ENCODE measurements around the gene PER1.

PER1 gene

DNA sequence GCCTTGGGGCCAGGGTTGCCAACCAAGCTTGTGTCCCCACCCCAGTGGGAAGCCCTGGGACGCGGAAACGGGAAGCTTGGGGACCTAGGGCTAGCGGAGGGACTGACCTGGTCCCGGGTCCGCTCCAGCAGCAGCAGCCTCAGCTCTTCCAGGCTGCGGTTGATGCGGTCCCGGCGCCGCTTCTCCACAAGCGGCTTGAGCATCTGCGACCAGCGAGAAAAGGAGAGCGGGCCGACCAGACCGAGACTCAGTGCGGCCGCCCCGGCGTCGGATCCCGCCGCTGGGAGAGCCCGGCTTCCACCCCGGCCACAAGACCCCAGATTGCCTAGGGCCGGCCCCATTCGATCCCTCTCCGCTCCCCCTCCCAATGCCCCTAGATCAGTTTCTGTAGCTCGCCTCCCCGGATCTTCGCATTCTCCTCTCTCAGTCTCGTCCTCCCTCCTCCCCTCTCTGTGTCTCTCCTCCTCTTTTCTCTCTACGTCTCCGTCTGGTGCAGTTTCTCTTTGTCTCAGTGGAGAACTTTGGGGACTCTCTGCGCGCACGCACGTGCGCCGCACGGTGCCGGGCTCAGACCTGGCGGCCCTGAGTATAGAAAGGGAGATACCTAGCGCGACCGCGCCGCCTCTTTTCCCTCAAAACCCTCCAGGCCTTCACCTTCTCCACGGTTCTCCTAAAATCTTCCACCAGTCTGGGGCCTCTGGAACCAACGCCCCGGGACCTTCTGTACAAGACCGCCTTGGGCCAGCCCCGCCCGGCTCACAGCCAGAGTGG, 29.1 kb downstream of the PER1 start:
- Histone ChIP-seq H3K4me3 (ENCODE audit: low read length in 2 of 2) (peak overlapping the region; percentile 52 to 86), H3K36me3 (ENCODE audit: control insufficient read depth in 2 of 2, insufficient read depth in 2 of 2, low read length in 2 of 2) (no peaks in the 10 kb centered on the region), H3K27ac (ENCODE audit: low read length) (no peak overlapping the region)

DNA sequence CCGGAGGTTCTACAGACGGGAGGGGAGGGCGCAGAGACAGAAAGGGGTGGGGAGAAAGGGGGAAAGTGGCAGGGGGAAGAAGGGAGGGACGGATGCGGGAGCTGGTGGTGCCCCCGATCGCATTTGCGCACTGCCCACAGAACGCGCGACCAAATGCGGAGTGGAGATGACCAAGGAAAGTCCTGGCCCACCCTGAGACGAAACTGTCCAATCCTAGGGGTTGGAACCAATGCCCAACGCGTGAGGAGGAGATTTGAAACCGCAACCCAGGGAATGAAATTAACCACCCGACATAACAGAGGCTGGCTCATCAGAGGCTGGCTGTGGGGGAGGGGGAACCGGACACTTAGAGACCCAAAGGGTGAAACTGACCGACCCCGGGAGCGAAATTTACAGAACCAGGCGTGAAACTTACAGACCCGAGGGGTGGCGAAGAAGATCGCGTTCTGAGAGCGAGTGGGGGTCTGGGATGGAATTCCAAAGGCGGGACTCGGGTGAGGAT, 29.7 kb downstream of the PER1 start:
- peaks cover 74% of the 10 kb centered on the region for H3K4me1 ChIP-seq (ENCODE audit: control insufficient read depth, insufficient read depth, low read length)
- H3K4me3 ChIP-seq (ENCODE audit: low read length in 2 of 2) = peak overlapping the region; percentile 52 to 86
- no peak overlapping the region for H3K27ac ChIP-seq (ENCODE audit: low read length)
- no peaks in the 10 kb centered on the region for H3K9me3 ChIP-seq (ENCODE audit: control insufficient read depth in 2 of 2, low read length in 2 of 2)
- H3K9ac ChIP-seq (ENCODE audit: low read length in 2 of 2) = no peak overlapping the region
- no peaks in the 10 kb centered on the region for H3K36me3 ChIP-seq (ENCODE audit: control insufficient read depth in 2 of 2, insufficient read depth in 2 of 2, low read length in 2 of 2)
- peaks cover 47 to 56% of the 10 kb centered on the region in 2 donors for H3K27me3 ChIP-seq (ENCODE audit: control insufficient read depth in 1 of 2, insufficient read depth in 2 of 2, low read length in 2 of 2)

More for the DNA sequence above, 29.1 kb downstream of the PER1 start:
- peaks cover 42 to 51% of the 10 kb centered on the region in 2 donors for H3K27me3 ChIP-seq (ENCODE audit: control insufficient read depth in 1 of 2, insufficient read depth in 2 of 2, low read length in 2 of 2)
- peaks cover 67% of the 10 kb centered on the region for H3K4me1 ChIP-seq (ENCODE audit: control insufficient read depth, insufficient read depth, low read length)
- no peak overlapping the region for H3K9ac ChIP-seq (ENCODE audit: low read length in 2 of 2)
- no peaks in the 10 kb centered on the region for H3K9me3 ChIP-seq (ENCODE audit: control insufficient read depth in 2 of 2, low read length in 2 of 2)

DNA sequence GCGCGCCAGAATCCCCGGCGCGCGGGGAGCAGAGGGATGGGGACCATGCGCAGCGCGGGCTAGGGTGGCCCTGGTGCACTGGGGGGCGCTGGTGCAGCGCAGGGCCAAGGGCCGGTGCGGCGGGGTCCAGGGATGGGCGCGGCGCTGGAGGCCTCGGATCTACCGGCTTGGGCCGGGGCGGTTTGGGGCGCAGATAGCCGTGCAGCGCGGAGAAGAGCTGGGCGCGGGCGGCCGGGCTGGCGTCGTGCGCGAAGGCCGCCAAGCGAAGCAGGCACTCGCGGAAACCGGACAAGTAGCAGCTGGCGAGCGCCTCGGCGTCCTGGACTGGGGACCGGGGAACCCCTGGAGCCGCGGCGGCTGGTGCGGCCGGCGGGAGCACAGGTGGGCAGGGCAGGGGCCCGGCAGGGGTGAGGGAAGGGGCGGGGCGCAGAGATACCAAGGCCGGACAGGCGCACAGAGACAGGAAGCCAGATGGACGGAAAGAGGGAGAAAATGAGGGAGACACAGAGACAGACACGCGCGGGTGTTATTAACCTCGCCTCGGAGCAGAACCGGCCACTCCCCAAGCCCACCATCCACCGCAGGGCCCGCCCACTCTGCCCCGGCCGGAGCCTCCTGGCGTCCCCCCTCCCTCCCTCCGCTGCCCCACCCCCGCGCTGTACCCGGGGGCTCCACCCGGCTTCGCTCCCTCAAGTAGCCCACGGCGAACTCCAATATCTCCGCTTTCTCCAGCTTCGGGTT, 30.4 kb downstream of the PER1 start:
- Histone ChIP-seq H3K4me3 (ENCODE audit: low read length in 2 of 2) (peak overlapping the region; percentile 52 to 86), H3K27ac (ENCODE audit: low read length) (no peak overlapping the region), H3K27me3 (ENCODE audit: control insufficient read depth in 1 of 2, insufficient read depth in 2 of 2, low read length in 2 of 2) (peaks cover 48 to 60% of the 10 kb centered on the region in 2 donors), H3K4me1 (ENCODE audit: control insufficient read depth, insufficient read depth, low read length) (peaks cover 73% of the 10 kb centered on the region), H3K9me3 (ENCODE audit: control insufficient read depth in 2 of 2, low read length in 2 of 2) (no peaks in the 10 kb centered on the region), H3K36me3 (ENCODE audit: control insufficient read depth in 2 of 2, insufficient read depth in 2 of 2, low read length in 2 of 2) (no peaks in the 10 kb centered on the region), H3K9ac (ENCODE audit: low read length in 2 of 2) (no peak overlapping the region)

DNA sequence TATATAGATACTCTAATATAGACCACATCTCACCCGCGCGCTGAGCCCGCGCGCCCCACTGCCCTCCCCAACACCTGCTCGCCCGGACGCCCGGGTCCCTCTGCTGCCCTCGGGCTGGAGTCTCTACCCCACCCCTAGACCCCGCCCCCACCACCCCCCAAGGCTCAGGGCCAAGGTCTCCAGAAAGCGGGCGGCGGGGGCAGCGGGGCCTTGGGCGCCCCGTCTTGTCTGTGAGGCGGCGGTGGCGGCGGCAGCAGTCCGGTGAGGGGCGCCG, 30.9 kb downstream of the PER1 start:
- H3K9ac ChIP-seq (ENCODE audit: low read length in 2 of 2) = no peak overlapping the region
- peak overlapping the region in 1 of 2 donors; percentile 68 for H3K4me3 ChIP-seq (ENCODE audit: low read length in 2 of 2)
- no peak overlapping the region for H3K27ac ChIP-seq (ENCODE audit: low read length)
- H3K4me1 ChIP-seq (ENCODE audit: control insufficient read depth, insufficient read depth, low read length) = peaks cover 70% of the 10 kb centered on the region
- no peaks in the 10 kb centered on the region for H3K36me3 ChIP-seq (ENCODE audit: control insufficient read depth in 2 of 2, insufficient read depth in 2 of 2, low read length in 2 of 2)
- peaks cover 53 to 65% of the 10 kb centered on the region in 2 donors for H3K27me3 ChIP-seq (ENCODE audit: control insufficient read depth in 1 of 2, insufficient read depth in 2 of 2, low read length in 2 of 2)
- H3K9me3 ChIP-seq (ENCODE audit: control insufficient read depth in 2 of 2, low read length in 2 of 2) = no peaks in the 10 kb centered on the region

DNA sequence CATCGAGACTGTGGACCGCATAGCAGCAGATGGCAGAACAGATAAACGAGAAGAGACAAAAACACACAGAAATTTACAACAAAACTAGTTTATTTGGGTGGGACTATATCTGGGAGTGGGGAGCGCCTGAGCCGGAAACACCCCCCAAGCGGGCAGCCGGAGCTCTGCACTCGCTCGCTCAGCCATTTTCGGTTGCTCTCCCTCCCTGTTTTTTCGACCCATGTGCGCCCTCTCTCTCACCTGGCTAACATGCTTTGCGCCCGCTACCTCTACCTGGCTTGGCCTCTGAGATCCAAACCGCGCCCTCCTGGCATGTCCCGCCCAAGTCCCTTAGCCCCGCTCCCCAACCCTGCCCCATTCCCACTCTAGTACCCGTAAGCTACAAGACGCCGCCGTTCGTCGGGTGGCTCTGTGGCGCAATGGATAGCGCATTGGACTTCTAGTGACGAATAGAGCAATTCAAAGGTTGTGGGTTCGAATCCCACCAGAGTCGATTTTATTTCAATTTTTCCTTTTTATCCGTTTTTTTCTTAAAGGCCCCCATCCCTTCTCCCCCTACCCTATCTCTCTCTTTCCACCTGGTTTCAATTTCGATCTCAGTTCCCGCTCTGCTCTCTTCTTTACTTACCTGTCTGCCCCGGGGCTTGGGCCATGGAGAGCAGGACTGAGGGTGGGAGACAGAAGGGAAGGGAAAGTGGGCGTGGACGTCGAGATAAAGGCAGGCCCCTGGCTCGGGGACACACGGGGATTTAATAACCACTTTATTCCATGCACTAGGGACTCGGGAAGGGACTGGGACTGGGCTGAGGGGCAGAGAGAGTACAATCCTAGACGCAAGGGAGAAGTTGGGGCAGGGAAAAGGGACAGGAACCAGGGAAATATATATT, 31.4 kb downstream of the PER1 start:
- no peaks in the 10 kb centered on the region for H3K9me3 ChIP-seq (ENCODE audit: control insufficient read depth in 2 of 2, low read length in 2 of 2)
- H3K9ac ChIP-seq (ENCODE audit: low read length in 2 of 2) = no peak overlapping the region
- no peaks in the 10 kb centered on the region for H3K36me3 ChIP-seq (ENCODE audit: control insufficient read depth in 2 of 2, insufficient read depth in 2 of 2, low read length in 2 of 2)
- no peak overlapping the region for H3K27ac ChIP-seq (ENCODE audit: low read length)
- H3K27me3 ChIP-seq (ENCODE audit: control insufficient read depth in 1 of 2, insufficient read depth in 2 of 2, low read length in 2 of 2) = peaks cover 58 to 69% of the 10 kb centered on the region in 2 donors
- peaks cover 70% of the 10 kb centered on the region for H3K4me1 ChIP-seq (ENCODE audit: control insufficient read depth, insufficient read depth, low read length)
- peak overlapping the region; percentile 13 to 57 for H3K4me3 ChIP-seq (ENCODE audit: low read length in 2 of 2)

DNA sequence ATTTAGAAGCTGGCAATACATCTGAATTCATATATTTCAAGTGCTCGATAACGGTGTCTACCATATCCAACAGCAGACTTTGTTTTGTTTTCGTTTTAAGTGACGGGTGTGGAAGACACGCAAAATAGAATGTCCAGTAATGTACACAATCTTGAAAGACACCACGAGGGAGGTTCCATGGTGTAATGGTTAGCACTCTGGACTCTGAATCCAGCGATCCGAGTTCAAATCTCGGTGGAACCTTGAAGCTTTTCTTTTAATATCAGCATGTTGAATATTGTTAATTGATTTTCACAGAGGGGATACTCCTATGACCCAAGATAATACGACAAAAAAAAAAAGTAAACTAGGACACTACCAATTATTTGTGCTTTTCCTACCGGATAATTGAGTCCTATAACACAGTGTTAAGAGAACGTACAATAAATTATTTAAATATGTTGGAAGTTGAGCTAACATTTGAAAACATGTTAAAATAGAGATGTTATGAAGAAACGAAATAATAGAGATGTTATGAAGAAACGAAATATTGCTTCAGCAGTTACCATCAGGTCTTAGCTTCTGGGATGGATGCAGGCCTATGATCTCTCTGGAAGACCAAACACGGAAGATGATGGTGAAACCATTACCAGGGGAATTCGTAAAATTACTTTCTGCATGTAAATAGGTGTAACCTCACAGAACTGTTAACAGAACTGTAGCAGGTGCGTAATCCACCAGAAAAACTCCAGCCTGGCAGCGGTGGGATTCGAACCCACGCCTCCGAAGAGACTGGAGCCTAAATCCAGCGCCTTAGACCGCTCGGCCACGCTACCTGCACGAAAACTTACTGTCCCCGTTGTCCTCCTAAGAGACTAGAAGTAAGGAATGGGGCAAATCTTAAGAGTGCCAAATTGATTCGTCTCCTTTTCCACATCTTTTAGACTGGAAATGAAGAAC, 32.4 kb downstream of the PER1 start:
- Histone ChIP-seq H3K4me3 (ENCODE audit: low read length in 2 of 2) (peak overlapping the region; percentile 13 to 83), H3K27ac (ENCODE audit: low read length) (no peak overlapping the region), H3K9me3 (ENCODE audit: control insufficient read depth in 2 of 2, low read length in 2 of 2) (no peaks in the 10 kb centered on the region), H3K4me1 (ENCODE audit: control insufficient read depth, insufficient read depth, low read length) (peaks cover 62% of the 10 kb centered on the region), H3K9ac (ENCODE audit: low read length in 2 of 2) (peak overlapping the region in 1 of 2 donors; percentile 29), H3K27me3 (ENCODE audit: control insufficient read depth in 1 of 2, insufficient read depth in 2 of 2, low read length in 2 of 2) (peaks cover 64 to 68% of the 10 kb centered on the region in 2 donors), H3K36me3 (ENCODE audit: control insufficient read depth in 2 of 2, insufficient read depth in 2 of 2, low read length in 2 of 2) (no peaks in the 10 kb centered on the region)

DNA sequence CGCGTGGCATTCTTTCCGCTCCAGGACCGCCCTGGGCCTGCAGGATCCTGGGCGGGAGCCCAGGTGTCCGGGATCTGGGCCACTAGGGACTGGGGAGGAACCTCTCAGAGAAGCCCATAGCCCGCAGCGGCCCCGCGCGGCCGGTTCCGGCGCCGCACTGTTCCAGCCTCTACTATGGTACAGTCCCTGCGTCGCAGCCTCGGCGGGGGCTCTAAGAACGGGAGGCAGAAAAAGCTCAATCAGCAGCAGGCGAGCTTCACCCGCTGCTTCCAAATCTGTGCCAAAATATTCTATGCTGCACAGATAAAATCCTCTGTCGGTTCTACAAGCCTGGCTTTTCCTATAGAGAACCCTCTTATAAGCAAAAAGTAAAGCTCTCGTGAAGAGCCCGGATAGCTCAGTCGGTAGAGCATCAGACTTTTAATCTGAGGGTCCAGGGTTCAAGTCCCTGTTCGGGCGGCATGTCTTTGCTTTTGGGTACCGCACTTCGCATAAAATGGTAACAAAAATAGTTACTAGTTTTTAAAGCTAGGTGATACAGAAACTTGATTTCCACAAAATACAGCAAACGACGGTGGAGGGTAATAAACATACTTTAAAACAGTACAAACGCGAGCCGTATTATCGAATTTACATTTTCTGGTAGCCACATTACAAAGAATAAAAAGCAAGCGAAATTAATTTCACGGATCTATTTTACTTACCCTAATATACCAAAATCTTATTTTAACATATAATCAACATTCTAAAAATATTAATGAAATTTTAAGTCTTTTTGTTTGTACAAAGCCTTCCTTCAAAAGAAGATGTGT, 33.2 kb downstream of the PER1 start:
- Histone ChIP-seq H3K36me3 (ENCODE audit: control insufficient read depth in 2 of 2, insufficient read depth in 2 of 2, low read length in 2 of 2) (no peaks in the 10 kb centered on the region), H3K4me1 (ENCODE audit: control insufficient read depth, insufficient read depth, low read length) (peaks cover 54% of the 10 kb centered on the region), H3K27me3 (ENCODE audit: control insufficient read depth in 1 of 2, insufficient read depth in 2 of 2, low read length in 2 of 2) (peaks cover 63 to 64% of the 10 kb centered on the region in 2 donors), H3K27ac (ENCODE audit: low read length) (peak overlapping the region; percentile 13), H3K9ac (ENCODE audit: low read length in 2 of 2) (peak overlapping the region; percentile 47 to 54), H3K4me3 (ENCODE audit: low read length in 2 of 2) (peak overlapping the region; percentile 79 to 83), H3K9me3 (ENCODE audit: control insufficient read depth in 2 of 2, low read length in 2 of 2) (no peaks in the 10 kb centered on the region)

DNA sequence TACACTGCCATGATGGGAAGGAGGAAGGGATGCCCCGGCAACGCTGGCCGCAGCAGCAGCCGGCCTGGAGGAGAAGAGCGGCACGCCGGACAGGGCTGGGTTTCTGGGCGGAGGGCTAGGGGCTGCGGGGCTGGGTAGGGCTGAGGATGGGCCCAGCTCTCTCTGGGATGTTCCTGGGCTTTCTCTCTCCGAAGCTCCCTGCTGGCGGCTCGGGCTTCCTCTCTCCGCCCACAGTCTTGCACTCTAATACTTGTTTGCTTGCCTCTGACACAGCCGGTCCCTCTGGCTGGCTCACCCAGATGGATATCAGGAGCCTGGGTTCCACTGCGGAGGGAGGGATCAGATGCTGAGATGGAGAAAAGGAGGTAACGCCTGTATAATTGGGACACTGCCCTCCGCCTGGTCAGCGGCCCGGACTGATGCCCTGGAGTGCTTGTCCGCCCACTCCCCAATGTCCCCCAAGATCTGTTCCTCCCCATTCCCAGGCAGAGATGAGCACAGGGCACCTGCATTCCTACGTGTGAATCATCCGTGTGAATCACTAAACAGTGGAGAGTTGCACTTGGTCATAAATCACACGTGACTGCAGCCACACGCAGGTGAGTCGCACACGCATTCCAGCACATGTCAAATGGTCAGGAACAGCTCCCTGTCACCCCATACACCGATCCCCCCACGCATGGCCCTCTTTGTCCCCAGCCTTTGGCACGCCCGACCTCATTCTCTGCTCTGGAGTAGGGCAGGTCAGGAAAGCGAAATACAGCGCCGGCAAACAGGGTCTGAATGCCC, 34.0 kb downstream of the PER1 start, which contains the start of gene ALOXE3:
Gene ALOXE3, minus strand, starts transcription at position 535 of the 789 bp plus-strand sequence. Its CDS starts 524 bp downstream, at position 11.
- H3K27me3 ChIP-seq (ENCODE audit: control insufficient read depth in 1 of 2, insufficient read depth in 2 of 2, low read length in 2 of 2) = peaks cover 56% of the 10 kb centered on the region in 2 donors
- no peaks in the 10 kb centered on the region for H3K36me3 ChIP-seq (ENCODE audit: control insufficient read depth in 2 of 2, insufficient read depth in 2 of 2, low read length in 2 of 2)
- H3K4me1 ChIP-seq (ENCODE audit: control insufficient read depth, insufficient read depth, low read length) = peaks cover 46% of the 10 kb centered on the region

More for the DNA sequence above, 34.0 kb downstream of the PER1 start, which contains the start of gene ALOXE3:
- peak within 1 kb of the TSS; percentile 79 to 83 for H3K4me3 ChIP-seq (ENCODE audit: low read length in 2 of 2)
- peak within 1 kb of the TSS; percentile 13 for H3K27ac ChIP-seq (ENCODE audit: low read length)
- H3K9ac ChIP-seq (ENCODE audit: low read length in 2 of 2) = peak within 1 kb of the TSS; percentile 54 to 58
- no peaks in the 10 kb centered on the region for H3K9me3 ChIP-seq (ENCODE audit: control insufficient read depth in 2 of 2, low read length in 2 of 2)

Data from stomach smooth muscle (tissue), 2 donors.